ENCODE results near the gene CLDN12.

Gene CLDN12

DNA sequence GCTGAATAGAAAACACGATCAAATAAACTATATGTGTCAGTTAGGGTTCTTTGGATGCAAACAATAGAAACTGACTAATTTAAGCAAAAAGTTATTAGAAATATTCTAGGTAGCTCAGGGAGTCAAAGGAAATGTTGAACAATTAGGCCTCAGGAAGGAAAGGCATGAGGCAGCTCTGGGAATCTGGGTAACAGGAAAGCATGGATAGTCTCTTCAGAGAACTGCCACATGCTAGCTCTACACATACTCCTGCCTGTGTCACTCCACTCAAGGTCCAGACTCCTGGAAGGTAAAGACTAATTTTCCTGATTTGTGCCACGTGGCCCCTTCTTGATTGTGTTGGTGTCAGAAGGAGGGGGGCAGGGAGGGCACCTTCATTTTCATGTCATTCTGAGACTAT lies 42.4 kb downstream of the CLDN12 start:
- no peak overlapping the region for H3K27ac ChIP-seq
- no peak for DNase-seq
- TF ChIP-seq, protein P1, sequence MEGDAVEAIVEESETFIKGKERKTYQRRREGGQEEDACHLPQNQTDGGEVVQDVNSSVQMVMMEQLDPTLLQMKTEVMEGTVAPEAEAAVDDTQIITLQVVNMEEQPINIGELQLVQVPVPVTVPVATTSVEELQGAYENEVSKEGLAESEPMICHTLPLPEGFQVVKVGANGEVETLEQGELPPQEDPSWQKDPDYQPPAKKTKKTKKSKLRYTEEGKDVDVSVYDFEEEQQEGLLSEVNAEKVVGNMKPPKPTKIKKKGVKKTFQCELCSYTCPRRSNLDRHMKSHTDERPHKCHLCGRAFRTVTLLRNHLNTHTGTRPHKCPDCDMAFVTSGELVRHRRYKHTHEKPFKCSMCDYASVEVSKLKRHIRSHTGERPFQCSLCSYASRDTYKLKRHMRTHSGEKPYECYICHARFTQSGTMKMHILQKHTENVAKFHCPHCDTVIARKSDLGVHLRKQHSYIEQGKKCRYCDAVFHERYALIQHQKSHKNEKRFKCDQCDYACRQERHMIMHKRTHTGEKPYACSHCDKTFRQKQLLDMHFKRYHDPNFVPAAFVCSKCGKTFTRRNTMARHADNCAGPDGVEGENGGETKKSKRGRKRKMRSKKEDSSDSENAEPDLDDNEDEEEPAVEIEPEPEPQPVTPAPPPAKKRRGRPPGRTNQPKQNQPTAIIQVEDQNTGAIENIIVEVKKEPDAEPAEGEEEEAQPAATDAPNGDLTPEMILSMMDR (IDR thresholded peaks at IDR 0.05; ENCODE audit: low read depth, low read length), result no peak
- H3K36me3 ChIP-seq, result no peaks in the 10 kb centered on the region
- no peak overlapping the region for H3K4me3 ChIP-seq (ENCODE audit: low read depth, low read length)
- H3K27me3 ChIP-seq (ENCODE audit: insufficient read depth, low read depth, severe bottlenecking), result no peaks in the 10 kb centered on the region
- H3K9me3 ChIP-seq (ENCODE audit: severe bottlenecking), result no peaks in the 10 kb centered on the region

- Histone ChIP-seq H3K36me3 (no peaks in the 10 kb centered on the region), H3K4me3 (ENCODE audit: low read depth, low read length) (no peak overlapping the region), H3K27me3 (ENCODE audit: insufficient read depth, low read depth, severe bottlenecking) (no peaks in the 10 kb centered on the region), H3K27ac (no peak overlapping the region), H3K9me3 (ENCODE audit: severe bottlenecking) (no peaks in the 10 kb centered on the region)
- TF ChIP-seq, protein P1 (IDR thresholded peaks at IDR 0.05; ENCODE audit: low read depth, low read length), result no peak
- no peak for DNase-seq
Observed at GRCh38 chr7:90446137-90446899, 43.1 kb downstream of the CLDN12 start.

DNA sequence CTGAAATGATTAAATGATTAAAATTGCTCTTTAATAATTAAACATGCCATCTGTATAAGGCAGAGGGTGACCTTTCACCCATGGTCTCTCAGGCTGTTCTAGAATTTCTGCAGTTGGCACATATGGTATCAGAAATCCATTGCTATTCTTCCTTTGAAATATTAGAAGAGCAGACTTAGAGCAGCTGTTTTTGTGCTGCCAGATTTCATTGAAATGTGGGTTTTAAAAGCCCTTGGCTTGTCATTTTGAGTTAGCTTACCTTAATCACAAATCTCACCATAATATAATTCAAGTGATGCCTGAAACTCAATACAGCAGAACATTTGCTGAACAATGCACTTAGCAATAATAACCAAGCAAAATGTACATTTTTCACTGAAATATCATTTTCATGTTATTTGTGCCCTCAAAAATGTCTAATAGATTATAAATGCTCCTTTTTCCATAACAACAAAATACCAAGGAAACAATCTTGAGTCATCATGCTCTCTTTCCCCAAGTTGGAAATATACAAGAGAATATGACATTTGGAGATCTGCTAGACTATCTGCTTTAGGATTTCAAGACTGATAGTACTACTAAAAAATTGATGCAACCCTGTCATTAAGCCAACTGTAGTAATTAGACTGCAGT lies 50.1 kb downstream of the CLDN12 start:
- no peaks in the 10 kb centered on the region for H3K27me3 ChIP-seq (ENCODE audit: insufficient read depth, low read depth, severe bottlenecking)
- no peaks in the 10 kb centered on the region for H3K36me3 ChIP-seq
- no peak overlapping the region for H3K4me3 ChIP-seq (ENCODE audit: low read depth, low read length)
- no peak overlapping the region for H3K27ac ChIP-seq
- TF ChIP-seq, protein P1 (IDR thresholded peaks at IDR 0.05; ENCODE audit: low read depth, low read length), result no peak
- no peak for DNase-seq
- no peaks in the 10 kb centered on the region for H3K9me3 ChIP-seq (ENCODE audit: severe bottlenecking)

GRCh38 chr7:90453931-90454330 lies 50.7 kb downstream of the CLDN12 start:
- no peak for DNase-seq
- H3K4me3 ChIP-seq (ENCODE audit: low read depth, low read length), result no peak overlapping the region
- no peaks in the 10 kb centered on the region for H3K36me3 ChIP-seq
- H3K27ac ChIP-seq, result no peak overlapping the region
- TF ChIP-seq, protein P1 (IDR thresholded peaks at IDR 0.05; ENCODE audit: low read depth, low read length), result no peak
- no peaks in the 10 kb centered on the region for H3K9me3 ChIP-seq (ENCODE audit: severe bottlenecking)
- no peaks in the 10 kb centered on the region for H3K27me3 ChIP-seq (ENCODE audit: insufficient read depth, low read depth, severe bottlenecking)

- Histone ChIP-seq H3K9me3 (ENCODE audit: severe bottlenecking) (no peaks in the 10 kb centered on the region), H3K27me3 (ENCODE audit: insufficient read depth, low read depth, severe bottlenecking) (no peaks in the 10 kb centered on the region), H3K36me3 (no peaks in the 10 kb centered on the region), H3K27ac (no peak overlapping the region), H3K4me3 (ENCODE audit: low read depth, low read length) (peak overlapping the region; percentile 14; the same call in 1 of the 2 replicates)
- TF ChIP-seq, protein P1 (IDR thresholded peaks at IDR 0.05; ENCODE audit: low read depth, low read length), result peak; percentile 44
- no peak for DNase-seq
Observed at GRCh38 chr7:90455163-90456030, 52.1 kb downstream of the CLDN12 start.
